Ishikawa (cell line): ENCODE results near the gene CACNA1D.

Source experiments
- CEBPB ChIP-seq: IDR thresholded peaks from 2 replicates; pipeline ENCODE4 v1.6.1; 2012
- CREB1 ChIP-seq: IDR thresholded peaks from 2 replicates; pipeline ENCODE4 v1.6.1; 2012; ENCODE audit warnings: low read depth
- EGR1 ChIP-seq: IDR thresholded peaks from 2 replicates; pipeline ENCODE4 v1.6.1; 2012
- EP300 ChIP-seq: IDR thresholded peaks from 2 replicates; pipeline ENCODE4 v1.6.1; 2012; ENCODE audit warnings: borderline replicate concordance
- FOXM1 ChIP-seq: IDR thresholded peaks from 2 replicates; pipeline ENCODE4 v1.6.1; 2012; ENCODE audit warnings: low read depth, borderline replicate concordance
- MAX ChIP-seq: IDR thresholded peaks from 2 replicates; pipeline ENCODE4 v1.6.1; 2012
- RAD21 ChIP-seq: IDR thresholded peaks from 2 replicates; pipeline ENCODE4 v1.6.1; 2012; ENCODE audit warnings: low read depth
- REST ChIP-seq: IDR thresholded peaks from 2 replicates; pipeline ENCODE4 v1.6.1; 2012; ENCODE audit warnings: low read depth, mild to moderate bottlenecking
- TAF1 ChIP-seq: IDR thresholded peaks from 2 replicates; pipeline ENCODE4 v1.6.1; 2012; ENCODE audit warnings: low read depth, mild to moderate bottlenecking
- TCF12 ChIP-seq: IDR thresholded peaks from 2 replicates; pipeline ENCODE4 v1.6.1; 2012; ENCODE audit warnings: low read depth
- USF1 ChIP-seq: IDR thresholded peaks from 2 replicates; pipeline ENCODE4 v1.6.1; 2012
- YY1 ChIP-seq: IDR thresholded peaks from 2 replicates; pipeline ENCODE4 v1.6.1; 2012; ENCODE audit warnings: low read depth
- ZBTB7A ChIP-seq: IDR thresholded peaks from 2 replicates; pipeline ENCODE4 v1.6.1; 2012; ENCODE audit warnings: low read depth

GRCh38 chr3:53813876-53814275 is 319.5 kb downstream of the CACNA1D start:
- no peak for TF ChIP-seq CEBPB
- TF ChIP-seq RAD21: no peak
- TF ChIP-seq EGR1: no peak
- no peak for TF ChIP-seq TAF1
- no peak for TF ChIP-seq MAX
- TF ChIP-seq ZBTB7A: no peak
- TF ChIP-seq REST: no peak
- no peak for TF ChIP-seq EP300
- TF ChIP-seq USF1: no peak
- TF ChIP-seq TCF12: no peak
- no peak for TF ChIP-seq FOXM1
- no peak for TF ChIP-seq YY1
- no peak for TF ChIP-seq CREB1
